NCI-H524 treated with DMSO at 0.1 percent for 48 hours (cell line): Measurements from ENCODE around the gene ZCCHC9.

Source experiments
- DNase-seq: peaks from one replicate; lab custom pipeline; 2025; lab: John Stamatoyannopoulos, UW

The ZCCHC9 gene

DNA sequence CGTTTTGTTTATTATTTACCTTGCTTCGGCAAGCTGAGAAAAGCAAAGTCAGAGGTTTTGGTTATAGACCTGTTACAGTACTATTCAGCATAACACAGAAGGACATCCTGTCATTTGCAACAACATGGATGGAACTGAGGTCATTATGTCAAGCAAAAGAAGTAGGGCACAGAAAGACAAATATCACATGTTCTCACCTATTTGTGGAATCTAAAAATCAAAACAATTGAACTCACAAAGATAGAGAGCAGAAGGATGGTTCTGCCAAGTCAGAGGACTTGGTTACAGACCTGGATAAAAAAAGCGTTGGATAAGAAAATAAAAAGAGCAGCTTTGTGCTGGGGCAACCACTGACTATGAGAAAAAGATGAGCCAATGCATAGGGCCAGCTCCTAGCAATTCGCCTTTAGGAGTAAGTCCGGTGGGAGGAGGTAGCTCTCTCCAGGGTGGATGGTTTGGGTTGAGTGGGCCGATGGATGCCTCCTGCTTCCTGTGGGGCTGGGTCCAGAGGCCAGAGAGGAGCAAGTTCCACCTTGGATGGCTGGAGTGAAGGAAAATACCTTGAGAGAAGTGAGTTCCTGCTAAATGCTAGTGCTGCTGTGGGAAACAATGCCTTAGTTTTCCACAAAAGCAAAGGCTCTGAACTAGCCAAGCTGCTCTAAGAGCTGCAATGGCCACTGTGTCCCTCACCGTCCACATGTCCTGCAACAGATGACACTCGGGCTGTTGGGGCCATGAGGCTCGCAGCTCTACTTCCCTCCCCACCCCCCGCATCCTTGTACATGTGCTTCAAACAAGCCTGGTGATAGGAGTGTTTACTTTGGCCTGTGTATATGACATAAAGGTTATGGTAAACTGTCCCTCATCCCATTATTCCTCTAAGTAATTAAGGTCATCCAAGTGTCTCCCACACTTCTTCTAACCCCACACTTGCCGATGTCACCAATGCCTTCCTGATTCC lies 54.2 kb downstream of the ZCCHC9 start:
- DNase-seq: no peak

DNA sequence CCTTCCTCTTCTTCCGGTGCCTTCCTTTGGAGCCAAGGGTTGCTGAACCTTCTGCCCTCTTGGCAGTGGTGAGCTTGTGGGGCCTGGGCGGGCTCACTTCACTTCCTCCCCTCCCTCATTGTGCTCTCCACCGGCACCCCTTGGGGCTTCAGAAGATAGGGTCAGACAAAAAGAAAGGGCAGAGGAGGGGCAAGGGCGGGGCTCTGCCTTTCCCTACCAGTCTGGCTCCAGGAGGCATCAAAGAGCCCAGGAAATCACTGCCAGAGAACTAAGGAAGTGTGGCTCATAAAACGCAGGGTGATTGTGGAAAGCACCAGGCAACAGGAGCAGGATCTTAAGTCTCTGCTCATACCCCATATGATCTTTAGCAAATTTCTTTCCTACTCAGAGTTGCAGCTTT lies 57.7 kb downstream of the ZCCHC9 start:
- no peak for DNase-seq

DNA sequence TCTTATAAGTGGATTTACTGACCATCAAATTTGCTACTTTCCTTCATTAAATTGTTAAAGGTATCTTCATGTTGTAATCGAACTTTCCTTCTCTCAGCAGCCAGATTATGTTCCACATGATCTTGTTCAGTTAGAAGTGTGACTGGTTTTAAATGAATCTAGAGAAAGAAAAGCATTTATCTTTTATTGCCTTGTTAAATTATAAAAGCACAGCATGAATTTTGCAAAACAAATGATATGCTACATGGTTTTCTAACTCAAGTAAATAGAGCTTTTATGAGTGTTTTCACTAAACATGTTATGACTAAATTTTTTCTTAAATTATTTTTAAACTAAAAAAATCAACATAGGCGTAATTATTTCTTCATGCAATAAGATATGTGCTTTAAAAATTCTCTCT lies 58.5 kb downstream of the ZCCHC9 start:
- DNase-seq: no peak

DNA sequence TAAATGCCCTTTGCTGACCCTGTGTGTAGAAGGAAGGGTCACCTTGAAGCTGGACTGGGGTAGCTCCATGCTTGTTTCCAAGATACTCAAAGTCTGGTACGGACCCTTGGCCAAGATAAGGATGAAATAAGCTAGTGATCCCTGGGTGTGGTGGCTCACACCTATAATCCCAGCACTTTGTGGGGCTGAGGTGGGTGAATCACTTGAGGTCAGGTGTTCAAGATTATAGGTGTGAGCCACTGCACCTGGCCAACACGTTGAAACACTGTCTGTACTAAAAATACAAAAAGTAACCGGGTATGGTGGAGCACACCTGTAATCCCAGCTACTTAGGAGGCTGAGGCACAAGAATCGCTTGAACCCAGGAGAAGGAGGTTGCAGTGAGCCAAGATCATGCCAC lies 59.3 kb downstream of the ZCCHC9 start:
- no peak for DNase-seq

DNA sequence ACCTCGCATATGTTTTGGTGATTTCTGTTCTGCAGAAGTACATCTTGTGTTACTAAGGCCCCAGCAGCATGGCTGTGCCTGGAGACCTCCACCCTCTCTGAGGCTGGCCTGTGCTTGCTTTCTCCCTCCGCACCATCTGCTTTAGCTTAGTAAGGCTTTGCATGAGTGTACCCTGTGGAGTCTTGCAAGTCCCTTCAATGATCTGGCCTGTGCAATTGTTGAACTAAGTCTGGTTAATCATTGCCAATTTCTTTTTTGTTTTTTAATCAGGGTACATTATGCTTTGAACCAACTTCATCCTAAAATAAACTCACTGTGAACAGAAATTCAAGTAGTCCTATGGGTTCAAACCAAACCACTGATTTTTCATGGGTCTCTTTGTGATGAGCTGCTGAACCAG lies 60.2 kb downstream of the ZCCHC9 start:
- no peak for DNase-seq
